Gastrocnemius medialis (tissue), 4 donors: Measurements from ENCODE around the gene PRDM15. TPM values are rescaled to one million over a fixed set of nuclear protein-coding genes. Genes with fewer than 3 reads are reported as not detected.

Experiments used
- ATAC-seq, 2 donors: fragments of 150-250 bp; one replicate each; pipeline ENCODE4 v1.9.1; 2016
- DNase-seq, 2 donors: peaks; one replicate each; pipeline ENCODE4 v3.0.0-alpha.2; 2019
- H3K27ac ChIP-seq, 4 donors: fragments of 200-600 bp; sonication (generic); 1 replicate in 1 of 4; 2 replicates in 3 of 4; pipeline ENCODE4 v1.5.1; 2016 to 2018; ENCODE audit warnings: mild to moderate bottlenecking in 2 of 4, moderate library complexity in 1 of 4
- H3K27me3 ChIP-seq, 3 donors: fragments of 200-600 bp; sonication (generic) in 2 of 3; 1 replicate in 1 of 3; 2 replicates in 2 of 3; pipeline versions ENCODE4 v1.5.1 to v1.6.0; 2016 to 2019; ENCODE audit warnings: mild to moderate bottlenecking in 1 of 3, moderate library complexity in 1 of 3
- H3K36me3 ChIP-seq, 2 donors: fragments of 200-600 bp; sonication (generic) in 1 of 2; one replicate each; pipeline ENCODE4 v1.5.1; 2017 to 2018
- H3K4me1 ChIP-seq, 2 donors: fragments of 200-600 bp; sonication (generic) in 1 of 2; one replicate each; pipeline ENCODE4 v1.5.1; 2016 to 2017; ENCODE audit warnings: mild to moderate bottlenecking in 2 of 2
- H3K4me3 ChIP-seq, 4 donors: fragments of 200-600 bp; sonication (generic) in 3 of 4; 1 replicate in 1 of 4; 2 replicates in 3 of 4; pipeline ENCODE4 v1.5.1; 2016 to 2019; ENCODE audit warnings: mild to moderate bottlenecking in 2 of 4
- H3K9me3 ChIP-seq, 3 donors: fragments of 200-600 bp; sonication (generic) in 2 of 3; 1 replicate in 1 of 3; 2 replicates in 2 of 3; pipeline ENCODE4 v1.5.1; 2016 to 2019
- POLR2A ChIP-seq, 2 donors: fragments of 450-650 bp; IDR thresholded peaks; one replicate each; pipeline ENCODE4 v1.6.1; 2017; ENCODE audit warnings: antibody characterized with exemption in 2 of 2, mild to moderate bottlenecking in 2 of 2, moderate library complexity in 2 of 2
- in situ Hi-C, 4 donors: fragments of 200-750 bp; cut with MboI; loops; one replicate each; pipeline versions ENCODE4 v1.15.0 to v1.8.0; 2017; ENCODE audit warnings: low sequenced_read_pairs in 4 of 4
- intact Hi-C: fragments of 100-400 bp; cut with DNase I; formaldehyde crosslinking; loops from one replicate; pipeline ENCODE4 v1.15.1; 2023; ENCODE audit warnings: low total_unique reads
- total RNA-seq, 4 donors: library from RNA; depleted of rRNA; stranded (reverse); fragments of >200 nt; gene quantifications; one replicate each; pipeline versions ENCODE4 v1.1.0 to v1.2.3, GENCODE V29; 2016
- TF ChIP-seq, protein P1 (sequence below), 5 experiments: fragments of 450-650 bp in 3 of 5; fragments of 200-600 bp in 2 of 5; sonication (generic) in 2 of 5; IDR thresholded peaks in 4 of 5; conservative IDR thresholded peaks in 1 of 5; 1 replicate in 4 of 5; 2 replicates in 1 of 5; pipeline ENCODE4 v1.5.1; 2016 to 2019; ENCODE audit warnings: antibody characterized with exemption in 5 of 5, mild to moderate bottlenecking in 3 of 5, moderate library complexity in 3 of 5

Gene PRDM15
- total RNA-seq, 4 donors from 2014 or later: 4.4 to 13.6 (median 5.4) TPM

DNA sequence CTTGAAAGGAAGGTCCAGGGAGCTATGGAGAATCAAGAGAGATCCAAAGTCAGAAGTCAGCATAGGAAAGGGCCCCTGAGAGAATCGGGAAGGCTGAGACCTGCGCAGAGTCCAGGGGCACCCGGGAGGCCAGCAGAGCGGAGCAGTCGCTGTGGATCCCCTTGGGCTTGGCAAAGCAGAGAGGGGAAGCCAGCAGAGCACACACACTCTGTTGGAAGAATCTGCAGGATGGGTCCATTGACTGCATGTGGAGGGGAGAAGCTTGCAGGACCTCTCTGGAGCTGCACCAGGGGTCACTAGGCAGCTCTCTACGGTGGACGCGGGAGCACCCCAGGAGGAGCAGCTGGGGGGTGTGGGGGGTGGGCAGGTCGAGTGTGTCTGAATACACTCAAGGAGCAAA is 118.7 kb downstream of the PRDM15 start:
- no peaks in the 10 kb centered on the region for H3K9me3 ChIP-seq
- H3K27me3 ChIP-seq: peaks cover 26 to 30% (median 26%) of the 10 kb centered on the region in 3 donors
- in situ Hi-C loops: loop anchor here in 1 of 4 donors (25.0 kb wide), 1 partner anchor 98 kb away; no protein-coding TSS in a partner anchor
- H3K4me3 ChIP-seq: no peak overlapping the region
- H3K36me3 ChIP-seq: no peaks in the 10 kb centered on the region
- H3K27ac ChIP-seq: no peak overlapping the region
- peaks cover 0 to 5% of the 10 kb centered on the region in 2 donors for H3K4me1 ChIP-seq
- intact Hi-C loops: no loop called here
- DNase-seq: no peak
- ATAC-seq: no peak
- no peak for TF ChIP-seq POLR2A (IDR thresholded peaks at IDR 0.05)
- TF ChIP-seq, protein P1, sequence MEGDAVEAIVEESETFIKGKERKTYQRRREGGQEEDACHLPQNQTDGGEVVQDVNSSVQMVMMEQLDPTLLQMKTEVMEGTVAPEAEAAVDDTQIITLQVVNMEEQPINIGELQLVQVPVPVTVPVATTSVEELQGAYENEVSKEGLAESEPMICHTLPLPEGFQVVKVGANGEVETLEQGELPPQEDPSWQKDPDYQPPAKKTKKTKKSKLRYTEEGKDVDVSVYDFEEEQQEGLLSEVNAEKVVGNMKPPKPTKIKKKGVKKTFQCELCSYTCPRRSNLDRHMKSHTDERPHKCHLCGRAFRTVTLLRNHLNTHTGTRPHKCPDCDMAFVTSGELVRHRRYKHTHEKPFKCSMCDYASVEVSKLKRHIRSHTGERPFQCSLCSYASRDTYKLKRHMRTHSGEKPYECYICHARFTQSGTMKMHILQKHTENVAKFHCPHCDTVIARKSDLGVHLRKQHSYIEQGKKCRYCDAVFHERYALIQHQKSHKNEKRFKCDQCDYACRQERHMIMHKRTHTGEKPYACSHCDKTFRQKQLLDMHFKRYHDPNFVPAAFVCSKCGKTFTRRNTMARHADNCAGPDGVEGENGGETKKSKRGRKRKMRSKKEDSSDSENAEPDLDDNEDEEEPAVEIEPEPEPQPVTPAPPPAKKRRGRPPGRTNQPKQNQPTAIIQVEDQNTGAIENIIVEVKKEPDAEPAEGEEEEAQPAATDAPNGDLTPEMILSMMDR (IDR thresholded peaks at IDR 0.05 in 4 of 5, conservative IDR thresholded peaks at IDR 0.05 in 1 of 5): no peak

DNA sequence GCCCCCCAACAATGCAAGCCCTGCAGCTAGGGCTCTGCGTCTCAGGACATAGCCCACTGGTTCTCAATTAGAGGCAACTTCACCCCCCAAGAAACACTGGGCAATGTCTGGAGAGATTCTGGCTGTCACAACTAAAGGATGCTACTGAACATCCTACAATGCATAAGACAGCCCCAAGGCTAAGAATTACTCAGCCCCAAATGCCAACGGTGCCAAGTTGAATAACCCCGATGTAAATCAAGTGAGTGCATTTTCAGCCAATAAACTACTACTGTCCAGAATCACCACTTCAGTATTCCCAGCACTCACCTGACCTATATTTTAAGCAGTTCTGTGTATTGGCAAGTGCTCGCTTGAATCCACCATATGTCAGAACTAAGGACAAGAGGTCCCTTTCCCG is 119.2 kb downstream of the PRDM15 start:
- DNase-seq (no peak), ATAC-seq (no peak)
- H3K4me1 ChIP-seq: peaks cover 0 to 5% of the 10 kb centered on the region in 2 donors
- peaks cover 21 to 27% (median 23%) of the 10 kb centered on the region in 3 donors for H3K27me3 ChIP-seq
- TF ChIP-seq, protein P1 (IDR thresholded peaks at IDR 0.05 in 4 of 5, conservative IDR thresholded peaks at IDR 0.05 in 1 of 5): no peak
- TF ChIP-seq POLR2A (IDR thresholded peaks at IDR 0.05): no peak
- intact Hi-C loops: no loop called here
- no peak overlapping the region for H3K4me3 ChIP-seq
- H3K9me3 ChIP-seq: no peaks in the 10 kb centered on the region
- H3K27ac ChIP-seq: no peak overlapping the region
- no peaks in the 10 kb centered on the region for H3K36me3 ChIP-seq
- in situ Hi-C loops: loop anchor here in 1 of 4 donors (25.0 kb wide), 1 partner anchor 98 kb away; no protein-coding TSS in a partner anchor

DNA sequence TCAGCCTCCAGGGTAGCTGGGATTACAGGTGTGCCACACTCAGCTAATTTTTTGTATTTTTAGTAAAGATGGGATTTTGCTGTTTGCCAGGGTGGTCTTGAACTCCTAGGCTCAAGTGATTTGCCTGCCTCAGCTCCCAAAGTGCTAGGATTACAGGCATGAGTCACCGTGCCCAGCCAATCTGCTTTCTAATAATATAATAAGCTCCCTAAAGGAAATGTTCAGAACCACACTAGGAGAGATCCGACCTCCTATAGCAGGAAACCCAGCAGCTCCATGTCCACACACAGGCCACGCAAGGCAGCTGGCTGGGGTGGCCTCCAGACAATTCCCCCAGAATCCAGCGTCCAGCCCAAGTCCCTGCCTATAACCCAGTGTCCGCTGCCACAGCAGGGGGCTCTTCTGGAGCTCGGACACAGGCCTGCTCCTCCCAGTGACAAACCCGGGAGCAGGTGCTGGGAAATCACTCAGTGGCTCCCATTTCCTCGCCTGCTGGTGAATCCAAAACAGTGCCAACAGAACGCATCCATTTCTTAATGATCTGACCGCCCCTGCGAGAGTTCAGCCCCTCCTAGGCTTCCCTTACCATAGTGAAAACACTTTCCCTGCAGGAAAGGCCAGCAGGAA is 119.8 kb downstream of the PRDM15 start:
- intact Hi-C loops: no loop called here
- no peak for ATAC-seq
- H3K27ac ChIP-seq: no peak overlapping the region
- H3K4me1 ChIP-seq: peaks cover 0 to 5% of the 10 kb centered on the region in 2 donors
- no peak for DNase-seq
- TF ChIP-seq, protein P1 (IDR thresholded peaks at IDR 0.05 in 4 of 5, conservative IDR thresholded peaks at IDR 0.05 in 1 of 5): no peak
- no peak for TF ChIP-seq POLR2A (IDR thresholded peaks at IDR 0.05)
- no peak overlapping the region for H3K4me3 ChIP-seq
- in situ Hi-C loops: loop anchor here in 1 of 4 donors (25.0 kb wide), 1 partner anchor 97 kb away; no protein-coding TSS in a partner anchor
- peaks cover 19 to 25% (median 23%) of the 10 kb centered on the region in 3 donors for H3K27me3 ChIP-seq
- H3K9me3 ChIP-seq: no peaks in the 10 kb centered on the region
- H3K36me3 ChIP-seq: no peaks in the 10 kb centered on the region

DNA sequence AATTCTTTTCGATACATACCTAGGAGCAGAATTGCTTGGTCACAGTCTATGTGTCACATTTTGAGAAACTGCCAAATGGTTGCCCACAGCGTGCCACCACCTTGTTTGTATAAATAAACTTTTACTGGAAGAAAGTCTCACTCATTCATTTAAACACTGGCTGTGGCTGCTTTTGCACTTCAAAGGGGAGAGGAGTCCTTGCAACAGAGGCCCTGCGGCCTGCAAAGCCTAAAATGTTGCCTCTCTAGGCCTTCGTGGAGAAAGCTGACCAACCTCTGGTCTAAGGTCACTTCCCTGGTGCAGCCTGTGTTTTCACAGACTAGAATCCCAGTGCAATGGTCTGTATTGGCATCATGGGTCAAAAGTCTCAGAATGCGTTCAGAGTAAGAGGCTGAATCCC is 120.6 kb downstream of the PRDM15 start:
- no peak for ATAC-seq
- H3K4me3 ChIP-seq: no peak overlapping the region
- no peak for DNase-seq
- no peaks in the 10 kb centered on the region for H3K9me3 ChIP-seq
- peaks cover 12 to 19% (median 17%) of the 10 kb centered on the region in 3 donors for H3K27me3 ChIP-seq
- peaks cover 0 to 5% of the 10 kb centered on the region in 2 donors for H3K4me1 ChIP-seq
- no peak overlapping the region for H3K27ac ChIP-seq
- H3K36me3 ChIP-seq: no peaks in the 10 kb centered on the region
- in situ Hi-C loops: loop anchor here in 1 of 4 donors (25.0 kb wide), 1 partner anchor 96 kb away; no protein-coding TSS in a partner anchor
- intact Hi-C loops: no loop called here
- TF ChIP-seq POLR2A (IDR thresholded peaks at IDR 0.05): no peak
- TF ChIP-seq, protein P1 (IDR thresholded peaks at IDR 0.05 in 4 of 5, conservative IDR thresholded peaks at IDR 0.05 in 1 of 5): no peak
